Measurements from ENCODE around the gene H2BW1. TPM values are rescaled to one million over a fixed set of nuclear protein-coding genes. Genes with fewer than 3 reads are reported as not detected.

Gene H2BW1, protein sequence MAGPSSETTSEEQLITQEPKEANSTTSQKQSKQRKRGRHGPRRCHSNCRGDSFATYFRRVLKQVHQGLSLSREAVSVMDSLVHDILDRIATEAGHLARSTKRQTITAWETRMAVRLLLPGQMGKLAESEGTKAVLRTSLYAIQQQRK
- not detected in 2 replicates for total RNA-seq

DNA sequence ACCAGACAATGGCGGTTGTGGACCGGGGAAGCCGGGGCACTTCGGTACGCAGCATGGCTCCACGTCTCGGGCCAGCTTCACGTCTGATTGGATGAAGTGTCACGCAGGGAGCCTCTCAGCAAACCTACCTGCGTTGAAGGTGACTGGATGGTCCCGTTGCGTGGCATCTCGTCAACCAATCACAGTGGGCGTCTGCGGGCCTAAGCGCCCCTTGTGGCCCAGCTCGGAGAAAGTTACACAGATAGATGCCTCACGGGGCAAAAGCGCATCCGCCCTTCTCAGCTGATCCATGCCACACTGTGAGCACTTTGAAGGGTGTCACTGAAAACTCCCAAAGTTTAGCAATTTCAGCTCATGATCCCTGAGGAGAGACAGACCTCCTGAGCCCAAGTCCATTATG is at the start of gene H2BW1:
Gene H2BW1 (minus strand): TSS at position 103 of the 400 bp plus-strand sequence. CDS start 132 bp downstream, outside the sequence.

GRCh38 chrX:104039689-104040505 is 26.4 kb upstream of the H2BW1 start, which contains the start of gene H2BW2:
Gene H2BW2 (plus strand): TSS chrX:104039956. CDS start chrX:104039995, 39 bp downstream.

GRCh38 chrX:103962411-103963278 is 50.9 kb downstream of the H2BW1 start, which contains the start of gene TMSB15B:
Gene TMSB15B (plus strand): TSS chrX:103962627.

Other genes starting within 250 kb of the H2BW1 start
- gene PLP1, start 236.9 kb downstream of the H2BW1 start, total RNA-seq: not detected in 2 replicates
- gene RAB9B, start 181.5 kb downstream of the H2BW1 start, total RNA-seq: 0.23 and 0.38 TPM in 2 replicates
- 7.8 and 18.3 TPM in 2 replicates for gene TMSB15B, start 51.1 kb downstream of the H2BW1 start, total RNA-seq
- gene H2BW2, start 26.2 kb upstream of the H2BW1 start, total RNA-seq: not detected in 2 replicates
- gene TMSB15C, start 62.5 kb upstream of the H2BW1 start, total RNA-seq: 1.5 and 2.7 TPM in 2 replicates
- gene ZCCHC18, start 98.8 kb upstream of the H2BW1 start, total RNA-seq: 0.31 TPM in 1 of 2 replicates, not detected in the other
- 2.6 and 4.7 TPM in 2 replicates for gene SLC25A53, start 143.3 kb upstream of the H2BW1 start, total RNA-seq
- 14.7 and 19.2 TPM in 2 replicates for gene FAM199X, start 152.7 kb upstream of the H2BW1 start, total RNA-seq
- 0.15 and 2.4 TPM in 2 replicates for gene ESX1, start 241.2 kb upstream of the H2BW1 start, total RNA-seq